Stomach (tissue), 9 donors: ENCODE data around the gene PTPRU. TPM values are rescaled to one million over a fixed set of nuclear protein-coding genes. Genes with fewer than 3 reads are reported as not detected.

Experiments
- DNase-seq, 2 donors: peaks; one replicate each; pipeline versions ENCODE4 v3.0.0 to v3.0.0-alpha.2; 2013 to 2019
- H3K27ac ChIP-seq, 5 donors: fragments of 200-600 bp in 4 of 5; sonication (generic) in 4 of 5; one replicate each; pipeline ENCODE4 v1.5.1; 2013 to 2019; ENCODE audit warnings: mild to moderate bottlenecking in 1 of 5, moderate library complexity in 1 of 5
- H3K27me3 ChIP-seq, 3 donors: fragments of 200-600 bp; sonication (generic); one replicate each; pipeline ENCODE4 v1.5.1; 2017 to 2019; ENCODE audit warnings: mixed run types in 1 of 3
- H3K36me3 ChIP-seq, 4 donors: fragments of 200-600 bp; sonication (generic); 1 replicate in 3 of 4; 2 replicates in 1 of 4; pipeline ENCODE4 v1.5.1; 2016 to 2019
- H3K4me1 ChIP-seq, 4 donors: fragments of 200-600 bp; sonication (generic); one replicate each; pipeline ENCODE4 v1.5.1; 2016 to 2019
- H3K4me3 ChIP-seq, 4 donors: fragments of 200-600 bp; sonication (generic) in 3 of 4; one replicate each; pipeline ENCODE4 v1.5.1; 2016 to 2019; ENCODE audit warnings: mild to moderate bottlenecking in 1 of 4
- H3K9me3 ChIP-seq, 4 donors: fragments of 200-600 bp; sonication (generic); one replicate each; pipeline ENCODE4 v1.5.1; 2016 to 2019
- EP300 ChIP-seq: sonication (generic); formaldehyde crosslinking; IDR thresholded peaks from one replicate; pipeline ENCODE4 v1.6.1; 2017; ENCODE audit warnings: antibody characterized with exemption
- POLR2A ChIP-seq, 4 donors: fragments of 450-650 bp; IDR thresholded peaks; one replicate each; pipeline ENCODE4 v1.6.1; 2016; ENCODE audit warnings: antibody characterized with exemption in 4 of 4, control low read depth in 2 of 4, mild to moderate bottlenecking in 1 of 4, moderate library complexity in 1 of 4
- POLR2AphosphoS5 ChIP-seq, 3 donors: sonication (generic); formaldehyde crosslinking; IDR thresholded peaks; one replicate each; pipeline ENCODE4 v1.6.1; 2016; ENCODE audit warnings: antibody characterized with exemption in 3 of 3
- WGBS, 5 donors: extraction: QIAGEN DNeasy Blood & Tissue Kit in 3 of 5; methylation state at CpG; one replicate each; pipeline versions ENCODE4 v1.1.5 to v1.1.7; 2013 to 2018; 5-methylcytosine and 5-hydroxymethylcytosine counted together
- intact Hi-C: fragments of 100-400 bp; cut with DNase I; formaldehyde crosslinking; loops from one replicate; pipeline ENCODE4 v1.15.1; 2023; ENCODE audit warnings: low total_unique reads
- polyA plus RNA-seq, 3 donors: library from polyadenylated mRNA; stranded (reverse); fragments of 200-250 nt; gene quantifications; one replicate each; pipeline ENCODE4 v1.2.3, GENCODE V29; 2013
- total RNA-seq, 5 donors: library from RNA; depleted of rRNA; stranded (reverse); fragments of >200 nt; gene quantifications; one replicate each; pipeline versions ENCODE4 v1.1.0 to v1.2.3, GENCODE V29; 2014 to 2016
- TF ChIP-seq, protein P1 (sequence below), 7 experiments: fragments of 450-650 bp in 4 of 7; fragments of 200-600 bp in 3 of 7; sonication (generic) in 3 of 7; IDR thresholded peaks; one replicate each; pipeline ENCODE4 v1.5.1; 2016 to 2019; ENCODE audit warnings: antibody characterized with exemption in 7 of 7, control low read depth in 2 of 7, mild to moderate bottlenecking in 1 of 7
- donor health status: healthy with polysubstance abuse.
- donor health status: Bipolar disorder and iron deficiency.
- donor health status: healthy.

PTPRU gene
- total and polyA plus RNA-seq, 8 donors: 0.29 to 17.5 (median 6.2) TPM

GRCh38 chr1:29370067-29370466, 133.7 kb downstream of the PTPRU start:
- intact Hi-C loops: no loop called here
- peaks cover 0 to 67% (median 8%) of the 10 kb centered on the region in 3 donors for H3K27me3 ChIP-seq
- DNase-seq: no peak
- peaks cover 0 to 15% (median 7%) of the 10 kb centered on the region in 4 donors for H3K9me3 ChIP-seq
- H3K36me3 ChIP-seq: no peaks in the 10 kb centered on the region
- no peak overlapping the region for H3K27ac ChIP-seq
- no peak overlapping the region for H3K4me3 ChIP-seq
- H3K4me1 ChIP-seq: no peaks in the 10 kb centered on the region
- TF ChIP-seq, protein P1, sequence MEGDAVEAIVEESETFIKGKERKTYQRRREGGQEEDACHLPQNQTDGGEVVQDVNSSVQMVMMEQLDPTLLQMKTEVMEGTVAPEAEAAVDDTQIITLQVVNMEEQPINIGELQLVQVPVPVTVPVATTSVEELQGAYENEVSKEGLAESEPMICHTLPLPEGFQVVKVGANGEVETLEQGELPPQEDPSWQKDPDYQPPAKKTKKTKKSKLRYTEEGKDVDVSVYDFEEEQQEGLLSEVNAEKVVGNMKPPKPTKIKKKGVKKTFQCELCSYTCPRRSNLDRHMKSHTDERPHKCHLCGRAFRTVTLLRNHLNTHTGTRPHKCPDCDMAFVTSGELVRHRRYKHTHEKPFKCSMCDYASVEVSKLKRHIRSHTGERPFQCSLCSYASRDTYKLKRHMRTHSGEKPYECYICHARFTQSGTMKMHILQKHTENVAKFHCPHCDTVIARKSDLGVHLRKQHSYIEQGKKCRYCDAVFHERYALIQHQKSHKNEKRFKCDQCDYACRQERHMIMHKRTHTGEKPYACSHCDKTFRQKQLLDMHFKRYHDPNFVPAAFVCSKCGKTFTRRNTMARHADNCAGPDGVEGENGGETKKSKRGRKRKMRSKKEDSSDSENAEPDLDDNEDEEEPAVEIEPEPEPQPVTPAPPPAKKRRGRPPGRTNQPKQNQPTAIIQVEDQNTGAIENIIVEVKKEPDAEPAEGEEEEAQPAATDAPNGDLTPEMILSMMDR (IDR thresholded peaks at IDR 0.05): no peak
- no peak for TF ChIP-seq EP300
- no peak for TF ChIP-seq POLR2AphosphoS5 (IDR thresholded peaks at IDR 0.05)
- TF ChIP-seq POLR2A (IDR thresholded peaks at IDR 0.05): no peak
- 56 to 73% (median 65%) methylated on average over 3 of the region's 3 CpGs for WGBS, 5 donors

DNA sequence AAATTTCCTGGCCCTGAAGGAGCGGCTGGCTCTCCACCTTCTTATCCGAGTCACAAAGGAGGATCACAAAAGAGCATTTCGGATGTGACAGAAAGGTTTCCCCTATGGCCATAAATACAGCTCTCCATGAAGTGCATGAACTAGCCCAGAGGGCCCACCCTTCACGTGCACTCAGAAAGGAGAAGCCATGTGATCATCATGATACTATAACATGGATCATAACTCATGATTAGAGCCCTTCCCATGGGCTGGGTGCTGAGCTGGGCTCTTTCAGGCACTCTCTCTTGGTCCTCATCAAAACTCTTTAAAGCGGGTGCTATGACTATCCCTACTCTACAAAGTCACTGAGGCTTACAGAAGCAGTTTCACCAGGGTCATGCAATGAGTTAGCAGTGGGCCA, 135.0 kb downstream of the PTPRU start:
- no peak for DNase-seq
- WGBS, 5 donors: 73 to 83% (median 77%) methylated on average over 5 of the region's 5 CpGs
- TF ChIP-seq POLR2AphosphoS5 (IDR thresholded peaks at IDR 0.05): no peak
- no peak for TF ChIP-seq EP300
- TF ChIP-seq, protein P1 (IDR thresholded peaks at IDR 0.05): no peak
- TF ChIP-seq POLR2A (IDR thresholded peaks at IDR 0.05): no peak
- intact Hi-C loops: no loop called here
- no peaks in the 10 kb centered on the region for H3K4me1 ChIP-seq
- no peak overlapping the region for H3K4me3 ChIP-seq
- H3K36me3 ChIP-seq: no peaks in the 10 kb centered on the region
- H3K27me3 ChIP-seq: peaks cover 0 to 71% (median 9%) of the 10 kb centered on the region in 3 donors
- peaks cover 0 to 26% (median 10%) of the 10 kb centered on the region in 4 donors for H3K9me3 ChIP-seq
- no peak overlapping the region for H3K27ac ChIP-seq

GRCh38 chr1:29372108-29372507, 135.8 kb downstream of the PTPRU start:
- Histone ChIP-seq H3K4me1 (no peaks in the 10 kb centered on the region), H3K27me3 (peaks cover 0 to 73% (median 9%) of the 10 kb centered on the region in 3 donors), H3K27ac (no peak overlapping the region), H3K9me3 (peaks cover 0 to 28% (median 11%) of the 10 kb centered on the region in 4 donors), H3K36me3 (no peaks in the 10 kb centered on the region), H3K4me3 (no peak overlapping the region)
- WGBS, 5 donors: 41 to 53% (median 50%) methylated on average over 4 of the region's 4 CpGs
- DNase-seq: no peak
- intact Hi-C loops: no loop called here
- TF ChIP-seq POLR2A (IDR thresholded peaks at IDR 0.05) (no peak), EP300 (no peak), POLR2AphosphoS5 (IDR thresholded peaks at IDR 0.05) (no peak)
- TF ChIP-seq, protein P1 (IDR thresholded peaks at IDR 0.05): no peak

Other genes starting within 250 kb of the PTPRU start
- 1 to 10 TPM in 1 of 5 donors, under 1 TPM in 1, not detected in 3; 0.45 to 8.3 TPM for gene TMEM200B, start 112.6 kb upstream of the PTPRU start, total RNA-seq
- 1 to 10 TPM; 1.4 to 4.0 (median 2.8) TPM for gene TMEM200B, start 112.6 kb upstream of the PTPRU start, polyA plus RNA-seq
- gene SRSF4, start 54.6 kb upstream of the PTPRU start, total RNA-seq: 100 to 1,000 TPM in 1 of 5 donors, 10 to 100 TPM in 4; 25.1 to 328 (median 65.8) TPM
- 10 to 100 TPM; 38.9 to 56.5 (median 49.6) TPM for gene SRSF4, start 54.6 kb upstream of the PTPRU start, polyA plus RNA-seq
- gene MECR, start 5.6 kb upstream of the PTPRU start, total RNA-seq: 10 to 100 TPM in 4 of 5 donors, 1 to 10 TPM in 1; 8.9 to 47.8 (median 17.4) TPM
- gene MECR, start 5.6 kb upstream of the PTPRU start, polyA plus RNA-seq: 10 to 100 TPM; 16.0 to 20.1 (median 18.2) TPM